HEK293 (cell line): ENCODE measurements around the gene CDON.

Experiments
- KLF8 ChIP-seq: fragments of 450-650 bp; formaldehyde crosslinking; IDR thresholded peaks from 2 replicates; pipeline ENCODE4 v1.5.1; 2016; ENCODE audit warnings: missing biosample characterization, missing genetic modification characterization
- ZIC2 ChIP-seq: fragments of 450-650 bp; formaldehyde crosslinking; IDR thresholded peaks from 2 replicates; pipeline ENCODE4 v1.5.1; 2016; ENCODE audit warnings: missing biosample characterization, missing genetic modification characterization
- ZNF138 ChIP-seq: fragments of 450-650 bp; formaldehyde crosslinking; IDR thresholded peaks from 2 replicates; pipeline ENCODE4 v1.5.1; 2016; ENCODE audit warnings: missing biosample characterization, missing genetic modification characterization, borderline replicate concordance
- ZNF274 ChIP-seq, 2 experiments: fragments of 200-500 bp in 1 of 2; fragments of 450-650 bp in 1 of 2; sonication (Bioruptor generic) in 1 of 2; formaldehyde crosslinking in 1 of 2; IDR thresholded peaks; 2 replicates each; pipeline versions ENCODE4 v1.5.1 to v1.6.1; 2014 to 2016; ENCODE audit warnings: borderline replicate concordance in 1 of 2, inconsistent platforms in 1 of 2, low read length in 1 of 2, missing biosample characterization in 1 of 2, missing genetic modification characterization in 1 of 2
- ZNF398 ChIP-seq: fragments of 450-650 bp; formaldehyde crosslinking; IDR thresholded peaks from 2 replicates; pipeline ENCODE4 v1.5.1; 2017; ENCODE audit warnings: missing biosample characterization, missing genetic modification characterization
- TF ChIP-seq, protein P1 (sequence below): fragments of 450-650 bp; formaldehyde crosslinking; IDR thresholded peaks from 2 replicates; pipeline ENCODE4 v1.5.1; 2016; ENCODE audit warnings: missing biosample characterization, missing genetic modification characterization

GRCh38 chr11:125977333-125977732 lies 85.3 kb downstream of the CDON start:
- TF ChIP-seq ZNF138 (tag by site-specific recombination) (no peak), KLF8 (tag by site-specific recombination) (no peak), ZIC2 (tag by site-specific recombination) (no peak), ZNF398 (tag by site-specific recombination) (no peak), ZNF274 (IDR thresholded peaks at IDR 0.05; ENCODE audit: low read length) (no peak), ZNF274 (tag by site-specific recombination; IDR thresholded peaks at IDR 0.05; ENCODE audit: borderline replicate concordance) (no peak)
- TF ChIP-seq, protein P1, sequence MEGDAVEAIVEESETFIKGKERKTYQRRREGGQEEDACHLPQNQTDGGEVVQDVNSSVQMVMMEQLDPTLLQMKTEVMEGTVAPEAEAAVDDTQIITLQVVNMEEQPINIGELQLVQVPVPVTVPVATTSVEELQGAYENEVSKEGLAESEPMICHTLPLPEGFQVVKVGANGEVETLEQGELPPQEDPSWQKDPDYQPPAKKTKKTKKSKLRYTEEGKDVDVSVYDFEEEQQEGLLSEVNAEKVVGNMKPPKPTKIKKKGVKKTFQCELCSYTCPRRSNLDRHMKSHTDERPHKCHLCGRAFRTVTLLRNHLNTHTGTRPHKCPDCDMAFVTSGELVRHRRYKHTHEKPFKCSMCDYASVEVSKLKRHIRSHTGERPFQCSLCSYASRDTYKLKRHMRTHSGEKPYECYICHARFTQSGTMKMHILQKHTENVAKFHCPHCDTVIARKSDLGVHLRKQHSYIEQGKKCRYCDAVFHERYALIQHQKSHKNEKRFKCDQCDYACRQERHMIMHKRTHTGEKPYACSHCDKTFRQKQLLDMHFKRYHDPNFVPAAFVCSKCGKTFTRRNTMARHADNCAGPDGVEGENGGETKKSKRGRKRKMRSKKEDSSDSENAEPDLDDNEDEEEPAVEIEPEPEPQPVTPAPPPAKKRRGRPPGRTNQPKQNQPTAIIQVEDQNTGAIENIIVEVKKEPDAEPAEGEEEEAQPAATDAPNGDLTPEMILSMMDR (tag by site-specific recombination) = no peak
